Heart left ventricle (tissue), 13 donors: ENCODE results near the gene MRTFA.

ENCODE experiments used
- POLR2A ChIP-seq, 2 donors: fragments of 450-650 bp; IDR thresholded peaks; one replicate each; pipeline ENCODE4 v1.6.1; 2017; ENCODE audit warnings: antibody characterized with exemption in 2 of 2, mild to moderate bottlenecking in 2 of 2, moderate library complexity in 2 of 2
- TF ChIP-seq, protein P1 (sequence below), 12 donors: fragments of 200-600 bp; sonication (generic) in 4 of 12; IDR thresholded peaks; one replicate each; pipeline versions ENCODE4 v1.5.0 to v1.8.0; 2018 to 2022; ENCODE audit warnings: antibody characterized with exemption in 12 of 12, mild to moderate bottlenecking in 5 of 12
- donor health status: ischemic (EF 13 %, LVEDD 7.1; RV severe dilation, severe dysfunction).
- donor health status: DM: no; HTN: yes; CAD: no.
- donor health status: DM: no; HTN: no; CAD: no.
- donor health status: ischemic (EF 25% LVEDD 6.9; RV normal size, moderate dysfunction).
- donor health status: ischemic (EF 25% LVEDD 5.7; RV mildly dilated, moderate dysfunction).
- donor health status: ischemic (EF 35%, LVEDD 5.7; RV mildly dilated, moderate dysfunction).
- donor health status: nonischemic (EF 11% LVEDD 7.7; RV severe dilation, severe dysfunction).
- donor health status: DM: yes; HTN: yes; CAD: no.
- donor health status: PGD.
- donor health status: ischemic (EF 29% LVEDD 5.4; RV normal size, mild dysfunction).
- donor health status: nonischemic (EF 23%, LVEDD 6.1; RV moderate dilation, normal function).

DNA sequence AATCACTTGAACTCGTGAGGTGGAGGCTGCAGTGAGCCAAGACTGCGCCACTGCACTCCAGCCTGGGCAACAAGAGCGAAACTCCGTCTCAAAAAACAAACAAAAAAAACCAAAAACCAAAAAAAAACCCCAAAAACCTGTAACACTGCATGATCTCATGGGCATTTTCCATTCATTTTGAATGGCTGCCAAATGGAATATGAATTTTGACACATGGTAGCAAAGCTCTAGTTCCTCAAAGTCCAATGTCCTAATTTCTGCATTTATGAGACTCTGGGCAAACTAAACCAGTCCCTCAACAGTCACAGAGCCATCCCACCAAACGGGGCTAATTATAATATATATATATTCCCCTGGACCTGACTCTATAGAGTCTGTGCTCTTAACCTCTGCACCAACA, 204.4 kb downstream of the MRTFA start:
- TF ChIP-seq, protein P1, sequence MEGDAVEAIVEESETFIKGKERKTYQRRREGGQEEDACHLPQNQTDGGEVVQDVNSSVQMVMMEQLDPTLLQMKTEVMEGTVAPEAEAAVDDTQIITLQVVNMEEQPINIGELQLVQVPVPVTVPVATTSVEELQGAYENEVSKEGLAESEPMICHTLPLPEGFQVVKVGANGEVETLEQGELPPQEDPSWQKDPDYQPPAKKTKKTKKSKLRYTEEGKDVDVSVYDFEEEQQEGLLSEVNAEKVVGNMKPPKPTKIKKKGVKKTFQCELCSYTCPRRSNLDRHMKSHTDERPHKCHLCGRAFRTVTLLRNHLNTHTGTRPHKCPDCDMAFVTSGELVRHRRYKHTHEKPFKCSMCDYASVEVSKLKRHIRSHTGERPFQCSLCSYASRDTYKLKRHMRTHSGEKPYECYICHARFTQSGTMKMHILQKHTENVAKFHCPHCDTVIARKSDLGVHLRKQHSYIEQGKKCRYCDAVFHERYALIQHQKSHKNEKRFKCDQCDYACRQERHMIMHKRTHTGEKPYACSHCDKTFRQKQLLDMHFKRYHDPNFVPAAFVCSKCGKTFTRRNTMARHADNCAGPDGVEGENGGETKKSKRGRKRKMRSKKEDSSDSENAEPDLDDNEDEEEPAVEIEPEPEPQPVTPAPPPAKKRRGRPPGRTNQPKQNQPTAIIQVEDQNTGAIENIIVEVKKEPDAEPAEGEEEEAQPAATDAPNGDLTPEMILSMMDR (IDR thresholded peaks at IDR 0.05), result no peak
- no peak for TF ChIP-seq POLR2A (IDR thresholded peaks at IDR 0.05)
